ENCODE measurements around the gene KDM5A. TPM values are rescaled to one million over a fixed set of nuclear protein-coding genes. Genes with fewer than 3 reads are reported as not detected.
"Not testable (repeated sequence)": the region's sequence is repeated elsewhere in the genome, so short reads cannot be mapped to it uniquely, and the experiment has no call there.

The KDM5A gene
- total RNA-seq, 1 experiment from 2014 or later, result 32.4 TPM

- no peak for DNase-seq (ENCODE audit: low read depth)
Observed at GRCh38 chr12:334125-334524, 55.0 kb downstream of the KDM5A start.

- DNase-seq (ENCODE audit: low read depth), result no peak
Observed at GRCh38 chr12:332581-333205, 56.4 kb downstream of the KDM5A start.

- no peak for DNase-seq (ENCODE audit: low read depth)
Observed at GRCh38 chr12:331287-331686, 57.8 kb downstream of the KDM5A start.

- no peak for DNase-seq (ENCODE audit: low read depth)
Observed at GRCh38 chr12:325906-326305, 63.2 kb downstream of the KDM5A start.

- no peak for DNase-seq (ENCODE audit: low read depth)
Observed at GRCh38 chr12:323507-323906, 65.6 kb downstream of the KDM5A start.

GRCh38 chr12:321606-322326 is 67.4 kb downstream of the KDM5A start:
- DNase-seq (ENCODE audit: low read depth), result peak; percentile 16

GRCh38 chr12:318759-319515 is 70.2 kb downstream of the KDM5A start:
- no peak for DNase-seq (ENCODE audit: low read depth)

- no peak for DNase-seq (ENCODE audit: low read depth)
Observed at GRCh38 chr12:308511-308910, 80.6 kb downstream of the KDM5A start.

- no peak for DNase-seq (ENCODE audit: low read depth)
Observed at GRCh38 chr12:307406-307805, 81.7 kb downstream of the KDM5A start.

- DNase-seq (ENCODE audit: low read depth), result peak; percentile 5
Observed at GRCh38 chr12:304805-305204, 84.3 kb downstream of the KDM5A start.

- not testable (repeated sequence) for DNase-seq (ENCODE audit: low read depth)
Observed at GRCh38 chr12:302766-303165, 86.4 kb downstream of the KDM5A start.

- not testable (repeated sequence) for DNase-seq (ENCODE audit: low read depth)
Observed at GRCh38 chr12:300166-300565, 89.0 kb downstream of the KDM5A start.

- DNase-seq (ENCODE audit: low read depth), result not testable (repeated sequence)
Observed at GRCh38 chr12:299511-299910, 89.6 kb downstream of the KDM5A start.

- not testable (repeated sequence) for DNase-seq (ENCODE audit: low read depth)
Observed at GRCh38 chr12:298059-298458, 91.1 kb downstream of the KDM5A start.

GRCh38 chr12:295132-295531 is 94.0 kb downstream of the KDM5A start:
- no peak for DNase-seq (ENCODE audit: low read depth)

- DNase-seq (ENCODE audit: low read depth), result no peak
Observed at GRCh38 chr12:293199-293598, 95.9 kb downstream of the KDM5A start.

- peak; percentile 8 for DNase-seq (ENCODE audit: low read depth)
Observed at GRCh38 chr12:292186-292585, 96.9 kb downstream of the KDM5A start.

- DNase-seq (ENCODE audit: low read depth), result no peak
Observed at GRCh38 chr12:291153-291723, 97.9 kb downstream of the KDM5A start.

- DNase-seq (ENCODE audit: low read depth), result peak; percentile 59
Observed at GRCh38 chr12:288687-289086, 100.4 kb downstream of the KDM5A start.

GRCh38 chr12:286531-287300 is 102.4 kb downstream of the KDM5A start:
- no peak for DNase-seq (ENCODE audit: low read depth)

GRCh38 chr12:278046-278445 is 111.1 kb downstream of the KDM5A start:
- no peak for DNase-seq (ENCODE audit: low read depth)

Data from LHCN-M2 (cell line).